ENCODE measurements around the gene TYK2. TPM values are rescaled to one million over a fixed set of nuclear protein-coding genes. Genes with fewer than 3 reads are reported as not detected.

Gene TYK2
- total and polyA plus RNA-seq, 2 of the 13 experiments (the other 11 are each of a cell fraction or from before 2014, with no cell fraction given) = 38.8 to 60.1 TPM

DNA sequence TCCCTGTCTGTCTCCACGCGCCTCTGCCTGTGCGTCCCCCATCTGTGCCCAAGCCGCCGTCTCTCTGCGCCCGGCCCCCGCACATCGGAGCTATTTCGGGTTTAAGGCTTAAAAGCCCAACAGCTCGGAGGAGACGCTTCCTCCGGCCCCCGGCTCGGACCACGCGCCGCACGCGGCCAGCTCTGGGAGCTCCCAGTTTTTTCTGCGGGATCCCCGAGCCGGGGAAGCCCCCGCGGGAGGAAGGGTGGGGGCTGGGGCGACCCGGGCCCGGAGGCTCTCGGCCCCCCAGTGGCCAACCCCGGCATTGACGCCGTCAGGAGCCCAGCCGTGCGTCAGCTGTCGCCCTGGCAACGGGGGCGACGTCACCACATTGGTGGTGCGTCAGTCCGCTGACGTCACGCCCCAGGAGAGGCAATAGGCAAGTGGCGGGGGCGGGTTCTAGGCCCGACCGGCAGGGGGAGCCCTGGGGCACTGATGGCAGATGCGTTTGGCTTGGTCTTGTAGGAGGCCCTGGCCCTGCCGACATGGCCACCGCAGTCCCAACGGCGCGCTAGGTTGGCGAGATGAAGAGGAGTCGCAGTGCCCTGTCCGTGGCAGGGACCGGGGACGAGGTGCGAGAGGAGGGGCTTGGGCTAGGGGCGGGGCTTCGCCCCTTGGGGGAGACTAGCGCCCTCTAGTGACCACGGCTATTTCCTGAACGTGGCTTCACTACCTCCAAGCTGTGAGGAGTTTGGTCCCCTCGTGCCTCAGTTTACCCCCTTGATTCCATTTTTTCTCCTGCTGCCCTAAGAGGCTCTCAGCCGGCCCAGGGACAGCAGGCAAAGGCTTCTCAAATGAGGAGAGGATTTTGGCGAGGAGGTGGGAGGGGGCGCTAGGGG is 36.2 kb upstream of the TYK2 start (continued):
- TF ChIP-seq, protein P1, sequence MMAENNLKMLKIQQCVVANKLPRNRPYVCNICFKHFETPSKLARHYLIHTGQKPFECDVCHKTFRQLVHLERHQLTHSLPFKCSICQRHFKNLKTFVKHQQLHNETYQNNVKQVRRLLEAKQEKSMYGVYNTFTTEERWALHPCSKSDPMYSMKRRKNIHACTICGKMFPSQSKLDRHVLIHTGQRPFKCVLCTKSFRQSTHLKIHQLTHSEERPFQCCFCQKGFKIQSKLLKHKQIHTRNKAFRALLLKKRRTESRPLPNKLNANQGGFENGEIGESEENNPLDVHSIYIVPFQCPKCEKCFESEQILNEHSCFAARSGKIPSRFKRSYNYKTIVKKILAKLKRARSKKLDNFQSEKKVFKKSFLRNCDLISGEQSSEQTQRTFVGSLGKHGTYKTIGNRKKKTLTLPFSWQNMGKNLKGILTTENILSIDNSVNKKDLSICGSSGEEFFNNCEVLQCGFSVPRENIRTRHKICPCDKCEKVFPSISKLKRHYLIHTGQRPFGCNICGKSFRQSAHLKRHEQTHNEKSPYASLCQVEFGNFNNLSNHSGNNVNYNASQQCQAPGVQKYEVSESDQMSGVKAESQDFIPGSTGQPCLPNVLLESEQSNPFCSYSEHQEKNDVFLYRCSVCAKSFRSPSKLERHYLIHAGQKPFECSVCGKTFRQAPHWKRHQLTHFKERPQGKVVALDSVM (CRISPR knock-in tag; IDR thresholded peaks at IDR 0.05) = peak; percentile 56; the same call in 1 of the 2 replicates
- TF ChIP-seq, protein P2, sequence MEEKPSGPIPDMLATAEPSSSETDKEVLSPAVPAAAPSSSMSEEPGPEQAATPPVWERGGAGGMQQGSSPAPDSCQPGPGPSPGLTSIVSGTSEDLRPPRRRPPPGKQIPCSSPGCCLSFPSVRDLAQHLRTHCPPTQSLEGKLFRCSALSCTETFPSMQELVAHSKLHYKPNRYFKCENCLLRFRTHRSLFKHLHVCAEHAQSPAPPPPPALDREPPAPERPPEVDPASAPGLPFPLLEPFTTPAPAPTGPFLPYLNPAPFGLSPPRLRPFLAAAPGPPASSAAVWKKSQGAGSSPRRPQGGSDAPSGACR (CRISPR knock-in tag; IDR thresholded peaks at IDR 0.05) = peak; percentile 81; the same call in 1 of the 2 replicates
- no peak; the same call in 1 of the 2 replicates for TF ChIP-seq NCOA5 (CRISPR knock-in tag; IDR thresholded peaks at IDR 0.05)
- TF ChIP-seq RNF2 (conservative IDR thresholded peaks at IDR 0.05; ENCODE audit: low read depth) = peak; percentile 60; the same call in 1 of the 2 replicates
- no peak for TF ChIP-seq ZSCAN20 (CRISPR knock-in tag; IDR thresholded peaks at IDR 0.05; ENCODE audit: borderline replicate concordance)
- peak; percentile 98 for TF ChIP-seq HDAC2 (CRISPR knock-in tag; IDR thresholded peaks at IDR 0.05)
- no peak for TF ChIP-seq KAT7 (CRISPR knock-in tag; IDR thresholded peaks at IDR 0.05; ENCODE audit: borderline replicate concordance)
- peak; percentile 66; the same call in 1 of the 2 replicates for TF ChIP-seq CHD2 (IDR thresholded peaks at IDR 0.05; ENCODE audit: low read depth, low read length)
- peak; percentile 85; the same call in 1 of the 2 replicates for TF ChIP-seq ARHGAP35 (CRISPR knock-in tag; IDR thresholded peaks at IDR 0.05; ENCODE audit: borderline replicate concordance)
- TF ChIP-seq RFX1 (IDR thresholded peaks at IDR 0.05) = peak; percentile 98
- TF ChIP-seq FOXO1 (CRISPR knock-in tag; IDR thresholded peaks at IDR 0.05) = peak; percentile 73
- TF ChIP-seq XBP1 (CRISPR knock-in tag; IDR thresholded peaks at IDR 0.05) = peak; percentile 91; the same call in 1 of the 2 replicates
- no peak for TF ChIP-seq GABPA (IDR thresholded peaks at IDR 0.05; ENCODE audit: low read depth, low read length)
- TF ChIP-seq GABPA (CRISPR knock-in tag; IDR thresholded peaks at IDR 0.05; ENCODE audit: low read depth) = peak; percentile 33
- peak; percentile 81; the same call in 1 of the 2 replicates for TF ChIP-seq MEIS2 (CRISPR knock-in tag; IDR thresholded peaks at IDR 0.05)
- no peak for TF ChIP-seq DNMT3B (CRISPR knock-in tag; conservative IDR thresholded peaks at IDR 0.05)
- peak; percentile 82 for TF ChIP-seq YEATS4 (CRISPR knock-in tag; IDR thresholded peaks at IDR 0.05; ENCODE audit: borderline replicate concordance)
- no peak for TF ChIP-seq PLSCR1 (CRISPR knock-in tag; IDR thresholded peaks at IDR 0.05; ENCODE audit: borderline replicate concordance)
- TF ChIP-seq, protein P3, sequence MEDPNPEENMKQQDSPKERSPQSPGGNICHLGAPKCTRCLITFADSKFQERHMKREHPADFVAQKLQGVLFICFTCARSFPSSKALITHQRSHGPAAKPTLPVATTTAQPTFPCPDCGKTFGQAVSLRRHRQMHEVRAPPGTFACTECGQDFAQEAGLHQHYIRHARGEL (CRISPR knock-in tag; IDR thresholded peaks at IDR 0.05) = peak; percentile 77; the same call in 1 of the 2 replicates
- peak; percentile 74; the same call in 1 of the 2 replicates for TF ChIP-seq PCBP1 (IDR thresholded peaks at IDR 0.05; ENCODE audit: borderline replicate concordance, low read depth, low read length)
- TF ChIP-seq IRF2 (CRISPR knock-in tag; IDR thresholded peaks at IDR 0.05) = peak; percentile 86; the same call in 1 of the 2 replicates
- TF ChIP-seq XRCC5 (optimal IDR thresholded peaks at IDR 0.05; ENCODE audit: low read length) = peak; percentile 90
- TF ChIP-seq HOXD1 (CRISPR knock-in tag; IDR thresholded peaks at IDR 0.05) = peak; percentile 92
- TF ChIP-seq, protein P4, sequence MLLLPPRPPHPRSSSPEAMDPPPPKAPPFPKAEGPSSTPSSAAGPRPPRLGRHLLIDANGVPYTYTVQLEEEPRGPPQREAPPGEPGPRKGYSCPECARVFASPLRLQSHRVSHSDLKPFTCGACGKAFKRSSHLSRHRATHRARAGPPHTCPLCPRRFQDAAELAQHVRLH (CRISPR knock-in tag; IDR thresholded peaks at IDR 0.05; ENCODE audit: borderline replicate concordance, low read depth) = peak; percentile 90; the same call in 1 of the 2 replicates
